HepG2 (cell line): ENCODE measurements around the gene NDUFB10. TPM values are rescaled to one million over a fixed set of nuclear protein-coding genes. Genes with fewer than 3 reads are reported as not detected.

Source experiments
- ATAC-seq: fragments of 200-7000 bp; cut with Tn5 transposase; 3 replicates; pipeline ENCODE4 v1.9.1; 2020; ENCODE audit warnings: mild to moderate bottlenecking, moderate library complexity
- BruUV-seq: library from RNA; stranded (reverse); fragments of 400-500 nt; replicated peaks from 2 replicates; lab custom pipeline; 2021; lab: Mats Ljungman, UMichigan
- CTCF ChIA-PET: fragments of 300-600 bp; formaldehyde crosslinking; extraction: SDS; loops from one replicate; lab custom pipeline; 2021; ENCODE audit warnings: low total read pairs, inconsistent platforms, low intra/inter-chr PET ratio; lab: Yijun Ruan, JAX
- POLR2A ChIA-PET: fragments of 350-600 bp; sonication (Branson Sonifier 250); formaldehyde crosslinking; loops from one replicate; lab custom pipeline; 2020; ENCODE audit warnings: antibody characterized with exemption, inconsistent platforms; lab: Yijun Ruan, JAX
- DNase-seq: peaks from one replicate; pipeline ENCODE4 v3.0.0-alpha.2; 2015; ENCODE audit warnings: low spot score
- FAIRE-seq: peaks from 3 replicates; lab custom pipeline; 2011; peaks lifted over from hg19 to GRCh38; lab: Jason Lieb, UNC
- H2AFZ ChIP-seq: one replicate; pipeline ENCODE4 v1.6.1; 2011; ENCODE audit warnings: low read length, inconsistent platforms
- H3K27ac ChIP-seq: fragments of 300-600 bp; 3 replicates; pipeline ENCODE4 v1.8.0; 2011; ENCODE audit warnings: mixed run types, mild to moderate bottlenecking, mixed read lengths, low read length, inconsistent platforms; ENCODE audit not compliant: insufficient read depth; ENCODE audit errors: extremely low read length
- H3K27me3 ChIP-seq, 2 experiments: fragments of 200-600 bp in 1 of 2; 2 replicates in 1 of 2; 3 replicates in 1 of 2; pipeline versions ENCODE4 v1.6.0 to v1.8.0; 2011; ENCODE audit warnings: low read length in 2 of 2, mild to moderate bottlenecking in 2 of 2, moderate library complexity in 2 of 2, inconsistent platforms in 1 of 2; ENCODE audit not compliant: insufficient read depth in 2 of 2, control insufficient read depth in 1 of 2
- H3K36me3 ChIP-seq, 2 experiments: fragments of 200-600 bp in 1 of 2; replicated peaks in 1 of 2; 2 replicates in 1 of 2; 3 replicates in 1 of 2; pipeline versions ENCODE4 v1.5.1 to v1.8.0; 2011; ENCODE audit warnings: low read length in 2 of 2, inconsistent platforms in 1 of 2; ENCODE audit not compliant: insufficient read depth in 2 of 2, control insufficient read depth in 1 of 2
- H3K4me1 ChIP-seq: 2 replicates; pipeline ENCODE4 v1.5.1; 2012; ENCODE audit warnings: low read length, inconsistent platforms; ENCODE audit not compliant: insufficient read depth
- H3K4me2 ChIP-seq: 2 replicates; pipeline ENCODE4 v1.6.0; 2011; ENCODE audit warnings: low read depth, low read length, inconsistent platforms
- H3K4me3 ChIP-seq, 3 experiments: fragments of 200-600 bp in 1 of 3; sonication (generic), shearing (Covaris generic) in 1 of 3; replicated peaks in 1 of 3; 2 replicates each; pipeline ENCODE4 v1.5.1; 2011 to 2016; ENCODE audit warnings: low read length in 3 of 3, inconsistent platforms in 2 of 3, low read depth in 2 of 3, mild to moderate bottlenecking in 2 of 3, control low read depth in 1 of 3, mixed read lengths in 1 of 3; ENCODE audit not compliant: insufficient read depth in 1 of 3
- H3K79me2 ChIP-seq: one replicate; pipeline ENCODE4 v1.6.1; 2011; ENCODE audit warnings: low read length, inconsistent platforms; ENCODE audit not compliant: insufficient read depth
- H3K9ac ChIP-seq: 2 replicates; pipeline ENCODE4 v1.6.0; 2011; ENCODE audit warnings: mild to moderate bottlenecking, low read depth, low read length, inconsistent platforms; ENCODE audit not compliant: insufficient read depth
- H3K9me3 ChIP-seq: 2 replicates; pipeline ENCODE4 v1.5.1; 2012; ENCODE audit warnings: mild to moderate bottlenecking, low read length
- H4K20me1 ChIP-seq: 2 replicates; pipeline ENCODE4 v1.6.0; 2011; ENCODE audit warnings: inconsistent platforms, mild to moderate bottlenecking, low read length, moderate library complexity; ENCODE audit not compliant: insufficient read depth
- ARNTL ChIP-seq: sonication (generic); formaldehyde crosslinking; IDR thresholded peaks from 2 replicates; pipeline ENCODE4 v1.4.0; 2020; ENCODE audit warnings: mild to moderate bottlenecking, missing genetic modification reagents
- CENPT ChIP-seq: sonication (generic); formaldehyde crosslinking; IDR thresholded peaks from 2 replicates; pipeline ENCODE4 v1.8.0; 2022; ENCODE audit warnings: low read depth, mild to moderate bottlenecking, moderate library complexity, missing genetic modification reagents
- ETV5 ChIP-seq: IDR thresholded peaks from 2 replicates; pipeline ENCODE4 v1.6.1; 2018; ENCODE audit warnings: missing biosample characterization, missing genetic modification reagents, inconsistent platforms, borderline replicate concordance
- HDAC2 ChIP-seq: sonication (generic); formaldehyde crosslinking; IDR thresholded peaks from 2 replicates; pipeline ENCODE4 v1.4.0; 2020; ENCODE audit warnings: missing genetic modification reagents
- HMGA1 ChIP-seq: sonication (generic); formaldehyde crosslinking; conservative IDR thresholded peaks from 2 replicates; pipeline ENCODE4 v1.4.0; 2020; ENCODE audit warnings: missing genetic modification reagents
- MED13 ChIP-seq: sonication (generic); formaldehyde crosslinking; IDR thresholded peaks from 2 replicates; pipeline ENCODE4 v1.5.0; 2020; ENCODE audit warnings: missing genetic modification reagents
- NCOR1 ChIP-seq: fragments of 200-600 bp; sonication (generic); IDR thresholded peaks from 2 replicates; pipeline ENCODE4 v1.7.0; 2017; ENCODE audit warnings: antibody characterized with exemption, low read length, borderline replicate concordance
- PHB2 ChIP-seq: fragments of 450-650 bp; IDR thresholded peaks from 2 replicates; pipeline ENCODE4 v1.6.1; 2018; ENCODE audit not compliant: partially characterized antibody
- RFXAP ChIP-seq: sonication (generic); formaldehyde crosslinking; IDR thresholded peaks from 2 replicates; pipeline ENCODE4 v1.4.0; 2020; ENCODE audit warnings: missing genetic modification reagents, borderline replicate concordance
- ZC3H4 ChIP-seq: sonication (generic); formaldehyde crosslinking; IDR thresholded peaks from 2 replicates; pipeline ENCODE4 v1.4.0; 2020; ENCODE audit warnings: missing genetic modification reagents, borderline replicate concordance
- ZNF460 ChIP-seq: sonication (generic); formaldehyde crosslinking; IDR thresholded peaks from 2 replicates; pipeline ENCODE4 v1.5.1; 2020; ENCODE audit warnings: missing genetic modification reagents, mild to moderate bottlenecking, borderline replicate concordance
- ZNF614 ChIP-seq: IDR thresholded peaks from 2 replicates; pipeline ENCODE4 v1.6.1; 2018; ENCODE audit warnings: missing biosample characterization, missing genetic modification reagents, inconsistent platforms, borderline replicate concordance
- ZNF768 ChIP-seq: sonication (generic); formaldehyde crosslinking; IDR thresholded peaks from 2 replicates; pipeline ENCODE4 v1.4.0; 2020; ENCODE audit warnings: missing genetic modification reagents
- WGBS: methylation state at CpG from one replicate; pipeline ENCODE4 v1.1.6; 2017; ENCODE audit warnings: low lambda C conversion rate; 5-methylcytosine and 5-hydroxymethylcytosine counted together
- in situ Hi-C: cut with HindIII; loops from 2 replicates; pipeline ENCODE4 v1.10.0; 2017; ENCODE audit warnings: low pct_unique_long_range_greater_than_20kb; ENCODE audit not compliant: extremely low pct_ligation_motif_present
- intact Hi-C: fragments of 100-400 bp; cut with micrococcal nuclease; formaldehyde crosslinking; loops from one replicate; pipeline ENCODE4 v1.10.0; 2022; ENCODE audit not compliant: unreplicated experiment
- polyA plus RNA-seq, 8 experiments: library from polyadenylated mRNA; depleted of rRNA in 3 of 8; stranded (reverse) in 7 of 8; unstranded in 1 of 8; fragments of >200 nt; fragmentation: Illumina TruSeq in 4 of 8; extraction: Trizol in 4 of 8; gene quantifications; 2 replicates each; pipeline versions ENCODE4 v1.2.1 to v1.2.3, GENCODE V29; 2011 to 2016; ENCODE audit warnings: low read depth in 4 of 8, missing spikeins in 1 of 8, mixed read lengths in 1 of 8; ENCODE audit not compliant: insufficient read depth in 1 of 8
- total RNA-seq, 5 experiments: library from RNA; depleted of rRNA; stranded (reverse); fragments of >200 nt; fragmentation: Illumina TruSeq; extraction: Trizol; gene quantifications; 2 replicates each; pipeline ENCODE4 v1.2.3, GENCODE V29; 2016; ENCODE audit warnings: low read depth in 1 of 5
- TF ChIP-seq, protein P1 (sequence below): sonication (generic); formaldehyde crosslinking; IDR thresholded peaks from 2 replicates; pipeline ENCODE4 v1.4.0; 2020; ENCODE audit warnings: missing genetic modification reagents, borderline replicate concordance
- TF ChIP-seq, protein P2 (sequence below): sonication (generic); formaldehyde crosslinking; IDR thresholded peaks from 2 replicates; pipeline ENCODE4 v1.5.0; 2020; ENCODE audit warnings: mild to moderate bottlenecking, low read depth, missing genetic modification reagents, borderline replicate concordance

NDUFB10 gene
- total and polyA plus RNA-seq, 2 of the 13 experiments (the other 11 are each of a cell fraction or from before 2014, with no cell fraction given) = 68.6 to 157 TPM

DNA sequence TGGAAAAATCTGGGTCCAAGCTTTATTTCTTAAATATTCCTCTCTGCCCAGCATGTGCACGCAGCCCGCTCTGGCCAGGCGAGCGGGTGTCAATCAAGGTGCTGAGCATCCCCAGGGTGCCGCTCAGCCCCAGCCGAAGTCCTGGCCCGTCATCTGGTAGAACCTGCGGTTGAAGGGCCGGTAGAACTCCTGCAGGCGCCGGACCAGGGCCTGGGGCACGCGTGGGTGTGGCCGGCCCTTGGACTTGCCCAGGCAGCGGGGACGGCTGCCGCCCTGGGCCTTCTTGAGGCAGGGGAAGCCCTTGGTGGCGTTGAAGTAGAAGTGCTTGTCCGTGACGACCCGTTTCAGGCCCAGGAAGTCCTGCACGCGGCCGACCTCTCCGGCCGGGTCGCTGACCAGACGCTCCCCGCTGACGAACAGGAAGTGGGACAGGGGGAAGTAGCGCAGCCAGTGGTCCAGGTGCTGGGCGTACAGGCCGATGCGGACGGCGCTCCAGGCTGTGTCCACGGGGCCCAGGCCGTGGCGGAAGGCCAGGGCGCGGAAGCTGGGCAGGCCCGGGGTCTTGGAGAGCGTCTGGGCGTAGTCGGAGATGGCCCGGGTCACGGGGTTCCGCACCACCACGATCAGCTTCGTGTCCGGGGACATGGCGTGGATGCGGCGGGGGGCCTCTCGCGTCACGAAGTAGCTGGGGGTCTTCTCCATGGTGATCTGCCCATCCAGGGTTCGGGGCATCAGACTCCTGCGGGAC lies 47.7 kb upstream of the NDUFB10 start:
- POLR2A ChIA-PET = interaction anchor here (0.6 kb wide), 1 partner anchor 108 kb away, joined by 3 read pairs; no protein-coding TSS in a partner anchor
- FAIRE-seq = no peak

DNA sequence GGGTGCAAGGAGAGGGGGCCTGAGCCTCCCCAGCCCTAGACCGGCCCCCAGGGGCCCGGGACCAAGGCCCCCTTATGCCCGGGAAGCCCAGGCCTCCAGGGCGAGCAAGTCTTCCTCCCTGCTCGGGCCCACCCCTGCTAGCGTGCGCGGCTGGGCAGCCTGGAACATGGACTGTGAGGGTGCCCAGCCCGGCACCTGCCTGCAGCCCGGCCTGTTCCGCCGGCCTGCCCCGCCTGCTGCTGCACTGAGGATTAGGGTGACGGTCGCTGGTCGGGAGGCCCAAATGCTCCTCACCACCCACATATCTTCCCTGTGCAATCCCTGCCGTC lies 47.2 kb upstream of the NDUFB10 start:
- ChIA-PET CTCF (no interaction called here), POLR2A (interaction anchor here (0.6 kb wide), 1 partner anchor 109 kb away, joined by 3 read pairs; no protein-coding TSS in a partner anchor)
- DNase-seq = no peak
- in situ Hi-C loops = no loop called here
- Histone ChIP-seq H3K27ac (no peak overlapping the region), H3K9me3 (no peaks in the 10 kb centered on the region), H3K36me3 (no peaks in the 10 kb centered on the region), H3K9ac (no peak overlapping the region), H2AFZ (no peak overlapping the region), H3K4me1 (peaks cover 9% of the 10 kb centered on the region), H3K4me3 (no peak overlapping the region), H4K20me1 (no peaks in the 10 kb centered on the region), H3K4me2 (no peak overlapping the region), H3K79me2 (no peaks in the 10 kb centered on the region), H3K27me3 (peaks cover 29 to 71% of the 10 kb centered on the region in 2 experiments)
- no peak for ATAC-seq
- BruUV-seq = no TSS peak
- no peak for FAIRE-seq
- 26% methylated on average over 4 of the region's 17 CpGs for WGBS
- intact Hi-C loops = no loop called here
- TF ChIP-seq CENPT (CRISPR knock-in tag) = no peak
- no peak for TF ChIP-seq ETV5 (CRISPR knock-in tag)
- TF ChIP-seq PHB2 = no peak
- TF ChIP-seq NCOR1 = no peak
- no peak for TF ChIP-seq ZC3H4 (CRISPR knock-in tag)
- TF ChIP-seq, protein P1, sequence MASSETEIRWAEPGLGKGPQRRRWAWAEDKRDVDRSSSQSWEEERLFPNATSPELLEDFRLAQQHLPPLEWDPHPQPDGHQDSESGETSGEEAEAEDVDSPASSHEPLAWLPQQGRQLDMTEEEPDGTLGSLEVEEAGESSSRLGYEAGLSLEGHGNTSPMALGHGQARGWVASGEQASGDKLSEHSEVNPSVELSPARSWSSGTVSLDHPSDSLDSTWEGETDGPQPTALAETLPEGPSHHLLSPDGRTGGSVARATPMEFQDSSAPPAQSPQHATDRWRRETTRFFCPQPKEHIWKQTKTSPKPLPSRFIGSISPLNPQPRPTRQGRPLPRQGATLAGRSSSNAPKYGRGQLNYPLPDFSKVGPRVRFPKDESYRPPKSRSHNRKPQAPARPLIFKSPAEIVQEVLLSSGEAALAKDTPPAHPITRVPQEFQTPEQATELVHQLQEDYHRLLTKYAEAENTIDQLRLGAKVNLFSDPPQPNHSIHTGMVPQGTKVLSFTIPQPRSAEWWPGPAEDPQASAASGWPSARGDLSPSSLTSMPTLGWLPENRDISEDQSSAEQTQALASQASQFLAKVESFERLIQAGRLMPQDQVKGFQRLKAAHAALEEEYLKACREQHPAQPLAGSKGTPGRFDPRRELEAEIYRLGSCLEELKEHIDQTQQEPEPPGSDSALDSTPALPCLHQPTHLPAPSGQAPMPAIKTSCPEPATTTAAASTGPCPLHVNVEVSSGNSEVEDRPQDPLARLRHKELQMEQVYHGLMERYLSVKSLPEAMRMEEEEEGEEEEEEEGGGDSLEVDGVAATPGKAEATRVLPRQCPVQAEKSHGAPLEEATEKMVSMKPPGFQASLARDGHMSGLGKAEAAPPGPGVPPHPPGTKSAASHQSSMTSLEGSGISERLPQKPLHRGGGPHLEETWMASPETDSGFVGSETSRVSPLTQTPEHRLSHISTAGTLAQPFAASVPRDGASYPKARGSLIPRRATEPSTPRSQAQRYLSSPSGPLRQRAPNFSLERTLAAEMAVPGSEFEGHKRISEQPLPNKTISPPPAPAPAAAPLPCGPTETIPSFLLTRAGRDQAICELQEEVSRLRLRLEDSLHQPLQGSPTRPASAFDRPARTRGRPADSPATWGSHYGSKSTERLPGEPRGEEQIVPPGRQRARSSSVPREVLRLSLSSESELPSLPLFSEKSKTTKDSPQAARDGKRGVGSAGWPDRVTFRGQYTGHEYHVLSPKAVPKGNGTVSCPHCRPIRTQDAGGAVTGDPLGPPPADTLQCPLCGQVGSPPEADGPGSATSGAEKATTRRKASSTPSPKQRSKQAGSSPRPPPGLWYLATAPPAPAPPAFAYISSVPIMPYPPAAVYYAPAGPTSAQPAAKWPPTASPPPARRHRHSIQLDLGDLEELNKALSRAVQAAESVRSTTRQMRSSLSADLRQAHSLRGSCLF (CRISPR knock-in tag) = no peak
- TF ChIP-seq, protein P2, sequence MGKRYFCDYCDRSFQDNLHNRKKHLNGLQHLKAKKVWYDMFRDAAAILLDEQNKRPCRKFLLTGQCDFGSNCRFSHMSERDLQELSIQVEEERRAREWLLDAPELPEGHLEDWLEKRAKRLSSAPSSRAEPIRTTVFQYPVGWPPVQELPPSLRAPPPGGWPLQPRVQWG (CRISPR knock-in tag) = no peak
- TF ChIP-seq ZNF614 (CRISPR knock-in tag) = no peak
- TF ChIP-seq HMGA1 (CRISPR knock-in tag) = no peak
- no peak for TF ChIP-seq ZNF460 (CRISPR knock-in tag)
- TF ChIP-seq ARNTL (CRISPR knock-in tag) = no peak

More for the DNA sequence above, 47.7 kb upstream of the NDUFB10 start:
- DNase-seq (no peak), ATAC-seq (no peak)
- CTCF ChIA-PET = no interaction called here
- H2AFZ ChIP-seq = no peak overlapping the region
- H3K9me3 ChIP-seq = no peaks in the 10 kb centered on the region
- no peaks in the 10 kb centered on the region for H3K36me3 ChIP-seq
- no peak overlapping the region for H3K9ac ChIP-seq
- no peak overlapping the region for H3K4me2 ChIP-seq
- H3K79me2 ChIP-seq = no peaks in the 10 kb centered on the region
- H3K4me1 ChIP-seq = peaks cover 9% of the 10 kb centered on the region
- no peak overlapping the region for H3K27ac ChIP-seq
- intact Hi-C loops = no loop called here
- no peak for TF ChIP-seq HDAC2 (CRISPR knock-in tag)
- TF ChIP-seq MED13 (CRISPR knock-in tag) = no peak
- peak; percentile 10; the same call in 1 of the 2 replicates for TF ChIP-seq ZNF768 (CRISPR knock-in tag)
- no peak for TF ChIP-seq RFXAP (CRISPR knock-in tag)
- no peak overlapping the region for H3K4me3 ChIP-seq
- no peaks in the 10 kb centered on the region for H4K20me1 ChIP-seq
- in situ Hi-C loops = no loop called here
- no TSS peak for BruUV-seq
- peaks cover 29 to 70% of the 10 kb centered on the region in 2 experiments for H3K27me3 ChIP-seq
- 77% methylated on average over 38 of the region's 59 CpGs for WGBS
